IgD-negative memory B cell (primary cell): Measurements from ENCODE around the gene AP1S3. TPM values are rescaled to one million over a fixed set of nuclear protein-coding genes. Genes with fewer than 3 reads are reported as not detected.
"Not testable (repeated sequence)": the region's sequence is repeated elsewhere in the genome, so short reads cannot be mapped to it uniquely, and the experiment has no call there.

ENCODE experiments used
- H3K27ac Mint-ChIP-seq, 3 donors: one replicate each; pipeline ENCODE4 v1.8.0; 2020 to 2022; ENCODE audit warnings: mild to moderate bottlenecking in 3 of 3, mixed read lengths in 3 of 3, moderate library complexity in 1 of 3
- H3K27me3 Mint-ChIP-seq: one replicate; pipeline ENCODE4 v1.8.0; 2021; ENCODE audit warnings: mixed read lengths
- H3K36me3 Mint-ChIP-seq: one replicate; pipeline ENCODE4 v1.8.0; 2020; ENCODE audit warnings: mild to moderate bottlenecking, mixed read lengths
- H3K4me1 Mint-ChIP-seq, 3 donors: one replicate each; pipeline ENCODE4 v1.8.0; 2020 to 2022; ENCODE audit warnings: mixed read lengths in 3 of 3, mild to moderate bottlenecking in 1 of 3
- H3K4me3 Mint-ChIP-seq, 4 donors: one replicate each; pipeline ENCODE4 v1.8.0; 2020 to 2022; ENCODE audit warnings: mild to moderate bottlenecking in 4 of 4, mixed read lengths in 4 of 4, moderate library complexity in 3 of 4
- H3K9me3 Mint-ChIP-seq, 3 donors: one replicate each; pipeline ENCODE4 v1.8.0; 2020 to 2021; ENCODE audit warnings: mixed read lengths in 3 of 3, mild to moderate bottlenecking in 1 of 3
- polyA plus RNA-seq: library from polyadenylated mRNA; unstranded; fragments of 300-500 nt; fragmentation: Illumina TruSeq; gene quantifications from one replicate; pipeline ENCODE4 v1.2.3, GENCODE V29; 2021

Gene AP1S3
- polyA plus RNA-seq = 23.0 TPM

- peaks cover 31 to 42% (median 39%) of the 10 kb centered on the region in 3 donors for H3K4me1 Mint-ChIP-seq
Observed at GRCh38 chr2:223837287-223838061, at the start of gene AP1S3. AP1S3 (minus strand) TSS chr2:223837582; CDS start chr2:223837450, 132 bp downstream.

GRCh38 chr2:223887127-223887526 lies 49.7 kb upstream of the AP1S3 start:
- peaks cover 11% of the 10 kb centered on the region for H3K36me3 Mint-ChIP-seq
- H3K4me1 Mint-ChIP-seq = peaks cover 15 to 36% (median 24%) of the 10 kb centered on the region in 3 donors
- peaks cover 0 to 2% (median 0%) of the 10 kb centered on the region in 3 donors for H3K9me3 Mint-ChIP-seq
- H3K27ac Mint-ChIP-seq = no peak overlapping the region
- H3K27me3 Mint-ChIP-seq = no peaks in the 10 kb centered on the region
- no peak overlapping the region for H3K4me3 Mint-ChIP-seq

More at GRCh38 chr2:223837287-223838061, at the start of gene AP1S3:
- Mint-ChIP-seq H3K9me3 (no peaks in the 10 kb centered on the region), H3K4me3 (peak within 1 kb of the TSS; percentile 86 to 100 (median 99)), H3K27ac (peak within 1 kb of the TSS; percentile 95 to 99 (median 96)), H3K36me3 (no peaks in the 10 kb centered on the region), H3K27me3 (no peaks in the 10 kb centered on the region)

GRCh38 chr2:223886726-223887125 lies 49.3 kb upstream of the AP1S3 start:
- Mint-ChIP-seq H3K4me1 (peaks cover 17 to 40% (median 27%) of the 10 kb centered on the region in 3 donors), H3K4me3 (no peak overlapping the region), H3K27ac (no peak overlapping the region), H3K27me3 (no peaks in the 10 kb centered on the region), H3K9me3 (peaks cover 0 to 2% (median 0%) of the 10 kb centered on the region in 3 donors), H3K36me3 (peaks cover 13% of the 10 kb centered on the region)

GRCh38 chr2:223884399-223884798 lies 47.0 kb upstream of the AP1S3 start:
- Mint-ChIP-seq H3K36me3 (peaks cover 6% of the 10 kb centered on the region), H3K4me3 (no peak overlapping the region), H3K27ac (peak overlapping the region in 2 of 3 donors; percentile 16 to 67), H3K27me3 (no peaks in the 10 kb centered on the region), H3K9me3 (peaks cover 0 to 2% (median 0%) of the 10 kb centered on the region in 3 donors), H3K4me1 (peaks cover 15 to 29% (median 23%) of the 10 kb centered on the region in 3 donors)

- H3K9me3 Mint-ChIP-seq = no peaks in the 10 kb centered on the region
- H3K36me3 Mint-ChIP-seq = peaks cover 2% of the 10 kb centered on the region
- peaks cover 15 to 27% (median 23%) of the 10 kb centered on the region in 3 donors for H3K4me1 Mint-ChIP-seq
- H3K27ac Mint-ChIP-seq = peak overlapping the region in 2 of 3 donors; percentile 71 to 89
- no peaks in the 10 kb centered on the region for H3K27me3 Mint-ChIP-seq
- H3K4me3 Mint-ChIP-seq = peak overlapping the region in 1 of 4 donors; percentile 96
Observed at GRCh38 chr2:223882715-223883114, 45.3 kb upstream of the AP1S3 start.

GRCh38 chr2:223880796-223881195 lies 43.4 kb upstream of the AP1S3 start:
- H3K4me3 Mint-ChIP-seq = no peak overlapping the region
- no peaks in the 10 kb centered on the region for H3K9me3 Mint-ChIP-seq
- H3K4me1 Mint-ChIP-seq = peaks cover 9 to 23% (median 16%) of the 10 kb centered on the region in 3 donors
- H3K36me3 Mint-ChIP-seq = peaks cover 6% of the 10 kb centered on the region
- peak overlapping the region; percentile 59 to 83 (median 71) for H3K27ac Mint-ChIP-seq
- no peaks in the 10 kb centered on the region for H3K27me3 Mint-ChIP-seq

GRCh38 chr2:223877721-223878410 lies 40.5 kb upstream of the AP1S3 start:
- Mint-ChIP-seq H3K4me1 (peaks cover 9 to 11% (median 9%) of the 10 kb centered on the region in 3 donors), H3K36me3 (peaks cover 6% of the 10 kb centered on the region), H3K4me3 (no peak overlapping the region), H3K27me3 (no peaks in the 10 kb centered on the region), H3K9me3 (no peaks in the 10 kb centered on the region), H3K27ac (peak overlapping the region in 2 of 3 donors; percentile 6 to 33)

GRCh38 chr2:223873672-223874071 lies 36.3 kb upstream of the AP1S3 start:
- H3K4me1 Mint-ChIP-seq = peaks cover 0 to 6% (median 0%) of the 10 kb centered on the region in 3 donors
- H3K4me3 Mint-ChIP-seq = no peak overlapping the region
- no peak overlapping the region for H3K27ac Mint-ChIP-seq
- H3K36me3 Mint-ChIP-seq = peaks cover 14% of the 10 kb centered on the region
- H3K9me3 Mint-ChIP-seq = no peaks in the 10 kb centered on the region
- H3K27me3 Mint-ChIP-seq = no peaks in the 10 kb centered on the region

- not testable (repeated sequence) for H3K27ac Mint-ChIP-seq, H3K4me1 Mint-ChIP-seq, H3K9me3 Mint-ChIP-seq, H3K4me3 Mint-ChIP-seq, H3K27me3 Mint-ChIP-seq
- H3K36me3 Mint-ChIP-seq = peaks cover 14% of the 10 kb centered on the region
Observed at GRCh38 chr2:223872772-223873171, 35.4 kb upstream of the AP1S3 start.

- not testable (repeated sequence) for H3K27me3 Mint-ChIP-seq, H3K4me3 Mint-ChIP-seq, H3K9me3 Mint-ChIP-seq
- Mint-ChIP-seq H3K4me1 (peaks cover 0 to 12% (median under 1%) of the 10 kb centered on the region in 3 donors), H3K27ac (peak overlapping the region in 1 of 3 donors; percentile 9), H3K36me3 (peaks cover 10% of the 10 kb centered on the region)
Observed at GRCh38 chr2:223871661-223872060, 34.3 kb upstream of the AP1S3 start.

GRCh38 chr2:223870840-223871611 lies 33.6 kb upstream of the AP1S3 start:
- Mint-ChIP-seq H3K4me1 (peaks cover 2 to 18% (median 3%) of the 10 kb centered on the region in 3 donors), H3K27me3 (no peaks in the 10 kb centered on the region), H3K9me3 (no peaks in the 10 kb centered on the region), H3K27ac (peak overlapping the region in 1 of 3 donors; percentile 9), H3K36me3 (peaks cover 10% of the 10 kb centered on the region), H3K4me3 (no peak overlapping the region)

- no peaks in the 10 kb centered on the region for H3K9me3 Mint-ChIP-seq
- H3K27ac Mint-ChIP-seq = peak overlapping the region in 2 of 3 donors; percentile 31 to 47
- peaks cover 10% of the 10 kb centered on the region for H3K36me3 Mint-ChIP-seq
- H3K27me3 Mint-ChIP-seq = no peaks in the 10 kb centered on the region
- peaks cover 10 to 25% (median 14%) of the 10 kb centered on the region in 3 donors for H3K4me1 Mint-ChIP-seq
- H3K4me3 Mint-ChIP-seq = no peak overlapping the region
Observed at GRCh38 chr2:223868005-223868404, 30.6 kb upstream of the AP1S3 start.

- H3K4me1 Mint-ChIP-seq = peaks cover 10 to 25% (median 14%) of the 10 kb centered on the region in 3 donors
- peak overlapping the region in 2 of 4 donors; percentile 67 to 78 for H3K4me3 Mint-ChIP-seq
- H3K9me3 Mint-ChIP-seq = no peaks in the 10 kb centered on the region
- no peaks in the 10 kb centered on the region for H3K27me3 Mint-ChIP-seq
- H3K27ac Mint-ChIP-seq = peak overlapping the region; percentile 40 to 82 (median 53)
- peaks cover 8% of the 10 kb centered on the region for H3K36me3 Mint-ChIP-seq
Observed at GRCh38 chr2:223865907-223866508, 28.6 kb upstream of the AP1S3 start.

- Mint-ChIP-seq H3K4me3 (peak overlapping the region in 2 of 4 donors; percentile 56 to 77), H3K36me3 (peaks cover 8% of the 10 kb centered on the region), H3K27me3 (no peaks in the 10 kb centered on the region), H3K9me3 (no peaks in the 10 kb centered on the region), H3K27ac (no peak overlapping the region), H3K4me1 (peaks cover 10 to 25% (median 14%) of the 10 kb centered on the region in 3 donors)
Observed at GRCh38 chr2:223865124-223865523, 27.7 kb upstream of the AP1S3 start.
